RWPE2 (cell line): ENCODE measurements around the gene SEC24A.

Experiments used
- ATAC-seq: fragments of 200-7000 bp; cut with Tn5 transposase; 3 replicates; pipeline ENCODE4 v1.9.1; 2021; ENCODE audit warnings: low read depth
- DNase-seq: peaks from one replicate; pipeline ENCODE4 v3.0.0-alpha.2; 2020; ENCODE audit warnings: low spot score
- H3K27ac ChIP-seq: fragments of 450-650 bp; 2 replicates; pipeline ENCODE4 v1.5.1; 2017; ENCODE audit warnings: mild to moderate bottlenecking; ENCODE audit not compliant: poor library complexity, severe bottlenecking
- H3K27me3 ChIP-seq: fragments of 250-450 bp; sonication (Bioruptor Pico); 2 replicates; pipeline ENCODE4 v1.5.1; 2021; ENCODE audit warnings: mild to moderate bottlenecking, moderate library complexity; ENCODE audit not compliant: insufficient read depth, poor library complexity, severe bottlenecking
- H3K36me3 ChIP-seq: fragments of 250-450 bp; sonication (Bioruptor Pico); 2 replicates; pipeline ENCODE4 v1.5.1; 2020; ENCODE audit warnings: low read depth, mild to moderate bottlenecking, moderate library complexity
- H3K4me1 ChIP-seq: fragments of 250-450 bp; sonication (Bioruptor Pico); 2 replicates; pipeline ENCODE4 v1.5.1; 2021; ENCODE audit warnings: mild to moderate bottlenecking, moderate library complexity; ENCODE audit not compliant: insufficient read depth, poor library complexity, severe bottlenecking
- H3K4me3 ChIP-seq: fragments of 250-450 bp; sonication (Bioruptor Pico); 2 replicates; pipeline ENCODE4 v1.5.1; 2021; ENCODE audit warnings: mild to moderate bottlenecking, moderate library complexity; ENCODE audit not compliant: severe bottlenecking
- H3K9me3 ChIP-seq: fragments of 250-450 bp; sonication (Bioruptor Pico); 2 replicates; pipeline ENCODE4 v1.5.1; 2021; ENCODE audit warnings: mild to moderate bottlenecking, moderate library complexity; ENCODE audit not compliant: severe bottlenecking
- CTCF ChIP-seq: fragments of 450-650 bp; IDR thresholded peaks from one replicate; pipeline ENCODE4 v1.5.1; 2017; ENCODE audit warnings: mild to moderate bottlenecking, moderate library complexity; ENCODE audit not compliant: poor library complexity, severe bottlenecking

The SEC24A gene

GRCh38 chr5:134637116-134637721 is 11.4 kb upstream of the SEC24A start:
- ATAC-seq (no peak), DNase-seq (peak; percentile 29)
- Histone ChIP-seq H3K9me3 (no peaks in the 10 kb centered on the region), H3K4me3 (no peak overlapping the region), H3K36me3 (no peaks in the 10 kb centered on the region), H3K27ac (no peak overlapping the region), H3K4me1 (no peaks in the 10 kb centered on the region), H3K27me3 (no peaks in the 10 kb centered on the region)
- no peak for TF ChIP-seq CTCF

- H3K27ac ChIP-seq: no peak overlapping the region
- no peak for TF ChIP-seq CTCF
- peak; percentile 5 for DNase-seq
- no peak for ATAC-seq
- no peak overlapping the region for H3K4me3 ChIP-seq
- no peaks in the 10 kb centered on the region for H3K9me3 ChIP-seq
- H3K36me3 ChIP-seq: no peaks in the 10 kb centered on the region
- H3K4me1 ChIP-seq: no peaks in the 10 kb centered on the region
- no peaks in the 10 kb centered on the region for H3K27me3 ChIP-seq
Observed at GRCh38 chr5:134638760-134639201, 9.8 kb upstream of the SEC24A start.

- Histone ChIP-seq H3K36me3 (no peaks in the 10 kb centered on the region), H3K9me3 (no peaks in the 10 kb centered on the region), H3K4me1 (peaks cover 3% of the 10 kb centered on the region), H3K27me3 (no peaks in the 10 kb centered on the region), H3K27ac (no peak overlapping the region), H3K4me3 (no peak overlapping the region)
- DNase-seq (no peak), ATAC-seq (no peak)
- no peak for TF ChIP-seq CTCF
Observed at GRCh38 chr5:134642931-134643530, 5.6 kb upstream of the SEC24A start.

GRCh38 chr5:134647750-134648424 is 698 bp upstream of the SEC24A start:
- peaks cover 9% of the 10 kb centered on the region for H3K4me1 ChIP-seq
- ATAC-seq: peak; percentile 50
- TF ChIP-seq CTCF: no peak

More at GRCh38 chr5:134647750-134648424, 698 bp upstream of the SEC24A start:
- no peaks in the 10 kb centered on the region for H3K9me3 ChIP-seq
- H3K36me3 ChIP-seq: peaks cover 14% of the 10 kb centered on the region
- no peak for DNase-seq
- no peaks in the 10 kb centered on the region for H3K27me3 ChIP-seq
- peak overlapping the region; percentile 96 for H3K27ac ChIP-seq
- H3K4me3 ChIP-seq: peak overlapping the region; percentile 87
